HG03460 (cell line): ENCODE results near the gene GDAP1L1.
"Not testable (repeated sequence)": the region's sequence is repeated elsewhere in the genome, so short reads cannot be mapped to it uniquely, and the experiment has no call there.

ENCODE experiments used
- ATAC-seq: cut with Tn5 transposase; IDR thresholded peaks from one replicate; pipeline ENCODE4 v1.9.1; 2021; ENCODE audit not compliant: unreplicated experiment

The GDAP1L1 gene

GRCh38 chr20:44219170-44219730 is 27.9 kb upstream of the GDAP1L1 start:
- no peak for ATAC-seq

- ATAC-seq = no peak
Observed at GRCh38 chr20:44219791-44220190, 27.3 kb upstream of the GDAP1L1 start.

- ATAC-seq = no peak
Observed at GRCh38 chr20:44221368-44221954, 25.6 kb upstream of the GDAP1L1 start.

GRCh38 chr20:44222027-44222426 is 25.1 kb upstream of the GDAP1L1 start:
- ATAC-seq = no peak

GRCh38 chr20:44222633-44223368 is 24.3 kb upstream of the GDAP1L1 start:
- no peak for ATAC-seq

GRCh38 chr20:44223721-44224120 is 23.4 kb upstream of the GDAP1L1 start:
- ATAC-seq = no peak

- no peak for ATAC-seq
Observed at GRCh38 chr20:44224637-44225036, 22.5 kb upstream of the GDAP1L1 start.

- no peak for ATAC-seq
Observed at GRCh38 chr20:44228465-44229258, 18.4 kb upstream of the GDAP1L1 start.

- no peak for ATAC-seq
Observed at GRCh38 chr20:44231193-44231592, 15.9 kb upstream of the GDAP1L1 start.

- no peak for ATAC-seq
Observed at GRCh38 chr20:44231713-44232468, 15.2 kb upstream of the GDAP1L1 start.

- not testable (repeated sequence) for ATAC-seq
Observed at GRCh38 chr20:44232469-44232856, 14.6 kb upstream of the GDAP1L1 start.

- no peak for ATAC-seq
Observed at GRCh38 chr20:44233436-44234016, 13.6 kb upstream of the GDAP1L1 start.

GRCh38 chr20:44234566-44235317 is 12.4 kb upstream of the GDAP1L1 start:
- no peak for ATAC-seq

- no peak for ATAC-seq
Observed at GRCh38 chr20:44235702-44236101, 11.4 kb upstream of the GDAP1L1 start.

GRCh38 chr20:44236840-44237239 is 10.3 kb upstream of the GDAP1L1 start:
- ATAC-seq = not testable (repeated sequence)

- ATAC-seq = no peak
Observed at GRCh38 chr20:44241796-44242195, 5.3 kb upstream of the GDAP1L1 start.

- no peak for ATAC-seq
Observed at GRCh38 chr20:44245977-44246376, 1.1 kb upstream of the GDAP1L1 start.

- ATAC-seq = no peak
Observed at GRCh38 chr20:44247586-44248409, 690 bp downstream of the GDAP1L1 start.

GRCh38 chr20:44248410-44248759 is 1.3 kb downstream of the GDAP1L1 start:
- ATAC-seq = no peak
